ENCODE data around the gene ZEB1. TPM values are rescaled to one million over a fixed set of nuclear protein-coding genes. Genes with fewer than 3 reads are reported as not detected.
"Not testable (repeated sequence)": the region's sequence is repeated elsewhere in the genome, so short reads cannot be mapped to it uniquely, and the experiment has no call there.

ZEB1 gene
- total and polyA plus RNA-seq, 9 donors, result 11.0 to 48.4 (median 40.2) TPM

- TF ChIP-seq, protein P1, sequence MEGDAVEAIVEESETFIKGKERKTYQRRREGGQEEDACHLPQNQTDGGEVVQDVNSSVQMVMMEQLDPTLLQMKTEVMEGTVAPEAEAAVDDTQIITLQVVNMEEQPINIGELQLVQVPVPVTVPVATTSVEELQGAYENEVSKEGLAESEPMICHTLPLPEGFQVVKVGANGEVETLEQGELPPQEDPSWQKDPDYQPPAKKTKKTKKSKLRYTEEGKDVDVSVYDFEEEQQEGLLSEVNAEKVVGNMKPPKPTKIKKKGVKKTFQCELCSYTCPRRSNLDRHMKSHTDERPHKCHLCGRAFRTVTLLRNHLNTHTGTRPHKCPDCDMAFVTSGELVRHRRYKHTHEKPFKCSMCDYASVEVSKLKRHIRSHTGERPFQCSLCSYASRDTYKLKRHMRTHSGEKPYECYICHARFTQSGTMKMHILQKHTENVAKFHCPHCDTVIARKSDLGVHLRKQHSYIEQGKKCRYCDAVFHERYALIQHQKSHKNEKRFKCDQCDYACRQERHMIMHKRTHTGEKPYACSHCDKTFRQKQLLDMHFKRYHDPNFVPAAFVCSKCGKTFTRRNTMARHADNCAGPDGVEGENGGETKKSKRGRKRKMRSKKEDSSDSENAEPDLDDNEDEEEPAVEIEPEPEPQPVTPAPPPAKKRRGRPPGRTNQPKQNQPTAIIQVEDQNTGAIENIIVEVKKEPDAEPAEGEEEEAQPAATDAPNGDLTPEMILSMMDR (IDR thresholded peaks at IDR 0.05), result no peak
- TF ChIP-seq EP300 (IDR thresholded peaks at IDR 0.05) (no peak), POLR2A (IDR thresholded peaks at IDR 0.05) (no peak)
- no peaks in the 10 kb centered on the region for H3K27me3 ChIP-seq
- H3K4me1 ChIP-seq (ENCODE audit: insufficient read depth), result peaks cover 3% of the 10 kb centered on the region
- no peak overlapping the region for H3K4me3 ChIP-seq
- DNase-seq, result no peak
- intact Hi-C loops (cut with DNase I), result no loop called here
- no peaks in the 10 kb centered on the region for H3K36me3 ChIP-seq
- 76 to 79% (median 77%) methylated on average over 3 of the region's 3 CpGs for WGBS, 3 donors
- no peaks in the 10 kb centered on the region for H3K9me3 ChIP-seq
- H3K27ac ChIP-seq, result no peak overlapping the region
Measured at GRCh38 chr10:31426401-31426800, 107.4 kb downstream of the ZEB1 start.

- H3K36me3 ChIP-seq; H3K9me3 ChIP-seq; H3K4me3 ChIP-seq; H3K4me1 ChIP-seq (ENCODE audit: insufficient read depth); H3K27me3 ChIP-seq; intact Hi-C loops (cut with DNase I); H3K27ac ChIP-seq; DNase-seq: not testable (repeated sequence)
- 94 to 96% (median 94%) methylated on average over 10 of the region's 10 CpGs for WGBS, 3 donors
Measured at GRCh38 chr10:31427334-31427733, 108.3 kb downstream of the ZEB1 start.

DNA sequence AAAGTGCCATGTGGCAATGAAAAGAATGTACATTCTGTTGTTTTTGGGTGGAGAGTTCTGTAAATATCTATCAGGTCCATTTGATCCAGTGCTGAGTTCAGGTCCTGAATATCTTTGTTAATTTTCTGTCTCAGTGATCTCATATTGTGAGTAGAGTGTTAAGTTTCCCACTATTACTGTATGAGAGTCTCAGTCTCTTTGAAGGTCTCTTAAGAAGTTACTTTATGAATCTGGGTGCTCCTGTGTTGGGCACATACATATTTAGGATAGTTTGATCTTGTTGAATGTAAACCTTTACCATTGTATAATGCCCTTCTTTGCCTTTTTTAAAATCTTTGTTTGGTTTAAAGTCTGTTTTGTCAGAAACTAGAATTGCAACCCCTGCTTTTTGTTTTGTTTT is 109.5 kb downstream of the ZEB1 start:
- H3K4me1 ChIP-seq (ENCODE audit: insufficient read depth); H3K27ac ChIP-seq; H3K36me3 ChIP-seq; DNase-seq; H3K9me3 ChIP-seq; H3K4me3 ChIP-seq; intact Hi-C loops (cut with DNase I); H3K27me3 ChIP-seq: not testable (repeated sequence)

- DNase-seq, result no peak
- TF ChIP-seq POLR2A (IDR thresholded peaks at IDR 0.05) (no peak), EP300 (IDR thresholded peaks at IDR 0.05) (no peak)
- TF ChIP-seq, protein P1 (IDR thresholded peaks at IDR 0.05), result no peak
- H3K27ac ChIP-seq, result no peak overlapping the region
- intact Hi-C loops (cut with DNase I), result no loop called here
- no peaks in the 10 kb centered on the region for H3K27me3 ChIP-seq
- no peak overlapping the region for H3K4me3 ChIP-seq
- H3K4me1 ChIP-seq (ENCODE audit: insufficient read depth), result peaks cover 1% of the 10 kb centered on the region
- no peaks in the 10 kb centered on the region for H3K9me3 ChIP-seq
- no peaks in the 10 kb centered on the region for H3K36me3 ChIP-seq
Measured at GRCh38 chr10:31431021-31431420, 112.0 kb downstream of the ZEB1 start.

DNA sequence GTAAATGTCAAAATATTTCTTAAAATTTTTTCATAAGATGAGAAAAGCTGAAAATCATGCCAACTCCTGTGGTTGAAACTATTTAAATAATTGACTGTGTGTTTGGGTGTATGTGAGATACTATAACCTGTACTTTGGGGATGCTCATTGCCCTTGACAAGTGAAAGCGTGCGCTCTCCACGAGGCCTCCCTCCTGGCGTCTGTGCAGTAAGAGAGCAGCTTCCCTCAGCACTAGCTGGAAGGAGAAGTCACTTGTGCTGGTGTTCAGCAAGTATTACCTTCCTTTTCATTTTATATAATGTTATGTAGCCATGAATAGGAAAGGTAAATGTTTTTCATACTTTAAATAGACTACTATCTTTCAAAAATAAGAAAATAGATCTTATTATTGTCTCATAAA is 118.9 kb downstream of the ZEB1 start:
- Histone ChIP-seq H3K36me3 (no peaks in the 10 kb centered on the region), H3K4me3 (no peak overlapping the region), H3K27ac (no peak overlapping the region), H3K4me1 (ENCODE audit: insufficient read depth) (no peaks in the 10 kb centered on the region), H3K9me3 (no peaks in the 10 kb centered on the region), H3K27me3 (no peaks in the 10 kb centered on the region)
- intact Hi-C loops (cut with DNase I), result no loop called here
- 83 to 88% (median 87%) methylated on average over 4 of the region's 4 CpGs for WGBS, 3 donors
- TF ChIP-seq, protein P1 (IDR thresholded peaks at IDR 0.05), result no peak
- TF ChIP-seq POLR2A (IDR thresholded peaks at IDR 0.05) (no peak), EP300 (IDR thresholded peaks at IDR 0.05) (no peak)
- no peak for DNase-seq

DNA sequence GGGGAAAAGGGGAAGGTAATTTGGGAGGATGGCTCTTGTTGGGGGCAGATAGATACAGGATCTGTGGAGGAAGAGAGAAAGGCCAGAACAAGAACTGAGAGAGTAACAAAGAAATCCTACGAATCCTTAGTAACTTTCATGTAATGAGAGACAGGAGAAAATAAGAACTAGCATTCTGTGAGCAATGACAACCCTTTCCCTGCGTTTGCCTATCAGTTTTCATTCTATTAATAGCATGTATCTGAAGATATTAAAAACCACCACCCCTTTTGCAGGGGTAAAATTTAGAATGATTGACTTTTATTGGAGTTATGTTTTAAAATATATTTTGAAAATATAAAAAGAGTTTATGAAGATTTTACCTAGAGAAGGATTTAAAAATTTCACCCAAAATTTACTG is 132.8 kb downstream of the ZEB1 start:
- H3K9me3 ChIP-seq, result no peaks in the 10 kb centered on the region
- H3K4me3 ChIP-seq, result no peak overlapping the region
- no peak for TF ChIP-seq EP300 (IDR thresholded peaks at IDR 0.05)
- TF ChIP-seq POLR2A (IDR thresholded peaks at IDR 0.05), result no peak
- TF ChIP-seq, protein P1 (IDR thresholded peaks at IDR 0.05), result no peak
- H3K36me3 ChIP-seq, result no peaks in the 10 kb centered on the region
- DNase-seq, result no peak
- no peak overlapping the region for H3K27ac ChIP-seq
- 67 to 82% (median 74%) methylated on average over 2 of the region's 2 CpGs for WGBS, 3 donors
- no peaks in the 10 kb centered on the region for H3K27me3 ChIP-seq
- intact Hi-C loops (cut with DNase I), result no loop called here
- H3K4me1 ChIP-seq (ENCODE audit: insufficient read depth), result no peaks in the 10 kb centered on the region

All from ovary (tissue), 9 donors.